Rectal smooth muscle tissue (tissue), 1 donor: ENCODE data around the gene SETBP1.
"Not testable (repeated sequence)": the region's sequence is repeated elsewhere in the genome, so short reads cannot be mapped to it uniquely, and the experiment has no call there.

Experiments
- H3K27ac ChIP-seq: one replicate; pipeline ENCODE4 v1.7.0; 2013; ENCODE audit warnings: low read depth, low read length, inconsistent platforms
- H3K27me3 ChIP-seq: one replicate; pipeline ENCODE4 v1.7.0; 2013; ENCODE audit warnings: low read length; ENCODE audit not compliant: control insufficient read depth, insufficient read depth
- H3K36me3 ChIP-seq: one replicate; pipeline ENCODE4 v1.7.0; 2013; ENCODE audit warnings: low read length; ENCODE audit not compliant: control insufficient read depth, insufficient read depth
- H3K4me1 ChIP-seq: one replicate; pipeline ENCODE4 v1.7.0; 2013; ENCODE audit warnings: low read length; ENCODE audit not compliant: control insufficient read depth, insufficient read depth
- H3K4me3 ChIP-seq: one replicate; pipeline ENCODE4 v1.7.0; 2013; ENCODE audit warnings: low read length
- H3K9ac ChIP-seq: one replicate; pipeline ENCODE4 v1.7.0; 2013; ENCODE audit warnings: low read length

Gene SETBP1

DNA sequence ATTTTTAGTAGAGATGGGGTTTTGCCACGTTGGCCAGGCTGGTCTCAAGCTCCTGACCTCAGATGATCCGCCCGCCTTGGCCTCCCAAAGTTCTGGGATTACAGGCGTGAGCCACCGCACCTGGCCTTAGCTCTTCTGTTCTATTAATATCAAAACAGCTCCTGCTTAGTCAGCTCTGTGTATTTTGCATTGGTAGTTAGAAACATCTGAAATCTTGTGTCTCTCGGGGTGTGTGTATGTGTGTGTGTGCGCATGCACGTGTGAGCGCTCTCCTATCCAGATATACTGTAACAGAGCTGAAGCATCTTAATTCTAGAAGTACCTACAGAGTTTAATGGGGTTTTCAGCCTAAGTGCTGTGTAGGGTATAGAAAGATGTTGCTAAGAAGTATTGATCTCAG, 33.7 kb downstream of the SETBP1 start:
- Histone ChIP-seq H3K27ac (peak overlapping the region; percentile 70), H3K27me3 (no peaks in the 10 kb centered on the region), H3K36me3 (no peaks in the 10 kb centered on the region), H3K4me3 (no peak overlapping the region), H3K4me1 (peaks cover 20% of the 10 kb centered on the region), H3K9ac (no peak overlapping the region)

DNA sequence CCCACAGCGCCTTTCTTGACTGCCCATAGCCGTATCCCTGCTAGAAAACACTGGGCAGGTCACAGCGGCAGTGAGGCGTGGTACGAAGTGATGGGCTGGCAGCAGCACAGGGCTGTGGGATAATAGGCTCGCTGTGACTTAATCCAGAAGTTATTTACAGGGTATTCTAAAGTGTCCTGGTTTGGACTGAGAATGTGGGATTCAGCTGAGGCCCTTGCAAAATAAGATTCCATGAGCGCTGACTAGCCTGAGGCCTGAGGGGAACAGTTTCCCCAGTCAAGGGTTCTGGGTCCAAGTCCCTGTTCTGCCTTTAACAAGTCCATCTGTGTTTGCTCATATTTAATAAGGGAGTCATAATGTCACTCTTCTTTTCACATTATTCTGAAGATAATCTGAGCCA, 34.6 kb downstream of the SETBP1 start:
- H3K27me3 ChIP-seq, result no peaks in the 10 kb centered on the region
- peaks cover under 1% of the 10 kb centered on the region for H3K36me3 ChIP-seq
- peak overlapping the region; percentile 70 for H3K27ac ChIP-seq
- peaks cover 20% of the 10 kb centered on the region for H3K4me1 ChIP-seq
- no peak overlapping the region for H3K4me3 ChIP-seq
- H3K9ac ChIP-seq, result no peak overlapping the region

DNA sequence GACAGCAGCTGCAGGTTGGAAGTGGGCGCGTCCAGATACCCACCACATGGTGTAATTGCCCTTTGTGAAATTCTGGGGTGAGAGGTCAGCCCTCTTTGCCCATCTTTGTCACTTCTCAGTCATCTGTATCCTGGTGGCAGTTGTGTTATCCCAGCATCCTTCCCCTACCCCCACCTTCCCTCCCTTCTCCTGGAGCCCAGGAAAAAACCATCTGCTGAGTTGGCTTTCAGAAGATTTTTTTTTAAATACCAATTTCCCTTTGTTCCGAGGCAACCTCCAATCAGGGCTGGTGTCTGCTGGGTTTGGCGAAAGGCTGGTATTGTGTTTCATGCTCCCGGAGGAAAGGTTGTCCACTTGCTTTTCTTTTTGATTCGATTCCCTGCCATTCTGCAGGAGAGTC, 35.2 kb downstream of the SETBP1 start:
- Histone ChIP-seq H3K36me3 (peaks cover 3% of the 10 kb centered on the region), H3K4me3 (no peak overlapping the region), H3K27ac (peak overlapping the region; percentile 70), H3K9ac (no peak overlapping the region), H3K27me3 (no peaks in the 10 kb centered on the region), H3K4me1 (peaks cover 20% of the 10 kb centered on the region)

GRCh38 chr18:44716697-44717163, 36.0 kb downstream of the SETBP1 start:
- peaks cover 20% of the 10 kb centered on the region for H3K4me1 ChIP-seq
- no peak overlapping the region for H3K4me3 ChIP-seq
- H3K9ac ChIP-seq, result no peak overlapping the region
- H3K27me3 ChIP-seq, result no peaks in the 10 kb centered on the region
- peak overlapping the region; percentile 70 for H3K27ac ChIP-seq
- peaks cover 3% of the 10 kb centered on the region for H3K36me3 ChIP-seq

- no peak overlapping the region for H3K27ac ChIP-seq
- H3K4me3 ChIP-seq, result no peak overlapping the region
- H3K36me3 ChIP-seq, result peaks cover 3% of the 10 kb centered on the region
- no peak overlapping the region for H3K9ac ChIP-seq
- no peaks in the 10 kb centered on the region for H3K27me3 ChIP-seq
- peaks cover 25% of the 10 kb centered on the region for H3K4me1 ChIP-seq
Observed at GRCh38 chr18:44719519-44720060, 38.9 kb downstream of the SETBP1 start.

GRCh38 chr18:44721748-44722147, 41.1 kb downstream of the SETBP1 start:
- not testable (repeated sequence) for H3K36me3 ChIP-seq, H3K4me3 ChIP-seq, H3K27me3 ChIP-seq, H3K9ac ChIP-seq, H3K27ac ChIP-seq
- H3K4me1 ChIP-seq, result peaks cover 20% of the 10 kb centered on the region

DNA sequence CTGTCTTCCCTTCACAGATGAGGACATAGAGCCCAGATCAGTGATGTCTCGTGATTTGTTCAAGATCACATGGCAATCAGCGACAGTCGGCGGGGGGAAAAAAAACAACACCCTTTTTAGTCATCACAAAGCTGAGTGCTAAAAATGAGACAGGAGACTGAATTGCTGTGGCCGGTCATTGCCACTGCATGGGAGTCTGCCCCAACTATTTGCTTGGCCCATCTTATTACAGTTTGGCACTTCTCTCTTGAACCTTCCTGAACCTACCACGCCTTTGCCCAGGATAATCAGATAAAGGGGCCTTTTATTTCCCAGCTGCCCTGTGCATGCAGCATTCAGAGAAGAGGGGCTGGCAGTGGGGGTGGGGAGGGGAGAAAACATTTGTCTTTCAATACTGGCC, 42.7 kb downstream of the SETBP1 start:
- H3K27me3 ChIP-seq, result no peaks in the 10 kb centered on the region
- H3K36me3 ChIP-seq, result peaks cover 3% of the 10 kb centered on the region
- peaks cover 29% of the 10 kb centered on the region for H3K4me1 ChIP-seq
- no peak overlapping the region for H3K27ac ChIP-seq
- no peak overlapping the region for H3K4me3 ChIP-seq
- H3K9ac ChIP-seq, result no peak overlapping the region

DNA sequence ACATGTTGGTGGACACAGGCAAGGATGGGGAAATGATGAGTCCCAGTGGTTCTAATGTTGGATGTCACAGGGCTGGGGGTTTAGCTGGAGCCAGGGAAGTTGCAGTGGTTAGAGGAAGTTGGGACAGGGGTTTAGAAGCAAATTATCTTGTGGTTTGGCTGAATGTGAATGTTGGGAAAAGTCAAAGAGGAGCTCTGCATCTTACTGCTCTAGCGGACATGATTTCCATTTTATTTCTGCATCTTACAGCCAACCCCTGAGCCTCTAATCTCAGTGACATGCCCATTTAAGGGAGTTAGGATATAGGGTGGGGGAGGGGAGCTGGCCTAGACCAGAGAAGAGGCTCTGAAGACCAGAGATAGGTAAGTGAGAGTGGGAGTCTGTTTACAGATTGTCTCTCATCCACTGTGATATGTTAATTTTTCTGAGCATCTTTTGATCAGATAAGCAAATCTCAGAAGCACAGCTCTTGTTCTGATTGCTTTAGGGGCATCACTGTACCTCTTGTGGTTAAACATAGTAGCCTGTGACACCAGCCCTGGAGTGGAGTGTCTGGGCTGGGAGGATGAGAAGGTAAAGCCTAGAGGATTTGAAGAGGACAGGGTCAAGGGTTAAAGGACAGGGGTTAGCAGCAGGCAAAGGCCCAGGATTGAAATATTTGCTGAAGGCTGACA, 43.6 kb downstream of the SETBP1 start:
- Histone ChIP-seq H3K4me1 (peaks cover 28% of the 10 kb centered on the region), H3K36me3 (peaks cover 3% of the 10 kb centered on the region), H3K9ac (no peak overlapping the region), H3K4me3 (no peak overlapping the region), H3K27ac (no peak overlapping the region), H3K27me3 (no peaks in the 10 kb centered on the region)

- no peak overlapping the region for H3K9ac ChIP-seq
- H3K27me3 ChIP-seq, result no peaks in the 10 kb centered on the region
- H3K27ac ChIP-seq, result peak overlapping the region; percentile 64
- peaks cover under 1% of the 10 kb centered on the region for H3K36me3 ChIP-seq
- H3K4me1 ChIP-seq, result peaks cover 30% of the 10 kb centered on the region
- no peak overlapping the region for H3K4me3 ChIP-seq
Observed at GRCh38 chr18:44725300-44726058, 44.8 kb downstream of the SETBP1 start.

DNA sequence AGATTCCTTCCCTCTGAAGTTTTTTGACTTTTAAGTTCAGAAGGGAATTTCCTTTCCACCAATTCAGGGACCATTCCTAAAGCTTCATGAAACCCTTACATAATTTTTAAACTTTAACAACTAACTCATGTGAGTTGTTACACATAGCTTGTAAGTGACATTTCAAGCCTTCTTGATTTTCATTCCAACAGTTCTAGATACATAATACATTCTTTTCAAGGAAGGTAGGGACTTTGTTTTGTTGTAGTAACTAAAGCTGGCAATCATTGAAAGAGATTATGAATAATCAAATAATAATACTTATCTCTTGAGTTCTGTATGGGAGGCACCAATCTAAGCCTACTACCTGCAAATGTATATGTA, 45.4 kb downstream of the SETBP1 start:
- peak overlapping the region; percentile 64 for H3K27ac ChIP-seq
- no peak overlapping the region for H3K9ac ChIP-seq
- peaks cover 34% of the 10 kb centered on the region for H3K4me1 ChIP-seq
- H3K4me3 ChIP-seq, result no peak overlapping the region
- no peaks in the 10 kb centered on the region for H3K36me3 ChIP-seq
- no peaks in the 10 kb centered on the region for H3K27me3 ChIP-seq

DNA sequence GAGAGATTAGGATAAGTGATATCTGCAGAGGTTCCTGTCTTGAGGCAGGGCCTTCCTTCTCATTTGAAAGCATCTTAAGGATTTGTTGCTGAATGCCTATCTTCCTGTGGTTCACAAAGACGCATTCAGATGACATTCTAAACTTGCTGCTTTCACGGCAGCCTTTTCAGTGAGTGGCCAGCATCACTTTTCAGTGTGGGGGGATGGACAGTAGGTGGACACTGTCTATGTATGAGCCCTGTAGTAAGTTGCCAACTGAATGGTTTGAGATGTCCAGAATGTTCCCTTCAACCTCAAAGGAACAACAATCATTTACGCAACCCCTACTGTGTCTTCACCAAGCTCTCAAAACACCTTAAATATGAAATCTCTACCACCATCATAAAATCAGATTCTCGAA, 46.6 kb downstream of the SETBP1 start:
- no peaks in the 10 kb centered on the region for H3K27me3 ChIP-seq
- peaks cover 44% of the 10 kb centered on the region for H3K4me1 ChIP-seq
- no peaks in the 10 kb centered on the region for H3K36me3 ChIP-seq
- H3K9ac ChIP-seq, result no peak overlapping the region
- no peak overlapping the region for H3K4me3 ChIP-seq
- H3K27ac ChIP-seq, result peak overlapping the region; percentile 27

DNA sequence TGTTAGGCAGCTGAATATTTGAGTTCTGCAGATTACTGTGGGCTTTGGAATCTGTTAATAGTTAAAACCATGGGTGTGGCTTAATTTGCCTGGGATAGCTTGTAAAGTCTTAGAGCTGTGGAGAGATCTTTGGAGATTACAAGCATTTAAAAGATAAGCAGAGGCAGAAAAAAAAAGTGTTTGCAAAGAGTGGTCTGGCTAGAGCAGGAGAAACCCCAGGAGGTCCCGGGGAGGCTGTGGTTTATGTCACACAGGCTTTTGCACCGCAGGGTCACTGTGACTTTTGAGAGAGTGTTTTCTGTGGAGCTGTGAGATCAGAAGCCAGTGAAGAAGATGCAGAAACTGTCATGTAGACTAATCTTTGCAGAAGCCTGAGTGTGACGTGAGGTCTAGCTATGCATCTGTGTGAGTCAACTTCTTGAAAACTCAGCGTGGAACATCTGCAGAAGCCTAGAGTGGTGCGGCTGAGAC, 49.0 kb downstream of the SETBP1 start:
- peak overlapping the region; percentile 23 for H3K4me3 ChIP-seq
- H3K4me1 ChIP-seq, result peaks cover 43% of the 10 kb centered on the region
- H3K36me3 ChIP-seq, result no peaks in the 10 kb centered on the region
- no peak overlapping the region for H3K9ac ChIP-seq
- no peaks in the 10 kb centered on the region for H3K27me3 ChIP-seq
- peak overlapping the region; percentile 41 for H3K27ac ChIP-seq
